AG09309 (cell line): ENCODE results near the gene ATP13A3.

Experiments used
- DNase-seq: peaks from one replicate; pipeline ENCODE4 v3.0.0-alpha.2; 2010; ENCODE audit warnings: low read depth
- H3K4me3 ChIP-seq: 2 replicates; pipeline ENCODE4 v1.5.1; 2011; ENCODE audit warnings: mild to moderate bottlenecking, low read depth, low read length, moderate library complexity; ENCODE audit not compliant: control insufficient read depth
- CTCF ChIP-seq: IDR thresholded peaks from 2 replicates; pipeline ENCODE4 v1.5.1; 2011; ENCODE audit warnings: mild to moderate bottlenecking, low read depth, low read length, inconsistent platforms; ENCODE audit not compliant: insufficient read depth, control insufficient read depth; ENCODE audit errors: missing control alignments

Gene ATP13A3

GRCh38 chr3:194373899-194374298 lies 112.9 kb downstream of the ATP13A3 start:
- no peak for DNase-seq
- H3K4me3 ChIP-seq: no peak overlapping the region
- no peak for TF ChIP-seq CTCF

- no peak for TF ChIP-seq CTCF
- no peak for DNase-seq
- H3K4me3 ChIP-seq: no peak overlapping the region
Measured at GRCh38 chr3:194373028-194373427, 113.8 kb downstream of the ATP13A3 start.

- no peak for DNase-seq
- H3K4me3 ChIP-seq: no peak overlapping the region
- no peak for TF ChIP-seq CTCF
Measured at GRCh38 chr3:194370753-194371152, 116.0 kb downstream of the ATP13A3 start.

GRCh38 chr3:194369522-194370279 lies 117.1 kb downstream of the ATP13A3 start, which contains the start of gene LRRC15:
Gene LRRC15, minus strand, starts transcription at chr3:194369743. Its CDS starts 8,700 bp downstream, at chr3:194361043.
- H3K4me3 ChIP-seq: peak within 1 kb of the TSS; percentile 42
- no peak for TF ChIP-seq CTCF
- no peak for DNase-seq

DNA sequence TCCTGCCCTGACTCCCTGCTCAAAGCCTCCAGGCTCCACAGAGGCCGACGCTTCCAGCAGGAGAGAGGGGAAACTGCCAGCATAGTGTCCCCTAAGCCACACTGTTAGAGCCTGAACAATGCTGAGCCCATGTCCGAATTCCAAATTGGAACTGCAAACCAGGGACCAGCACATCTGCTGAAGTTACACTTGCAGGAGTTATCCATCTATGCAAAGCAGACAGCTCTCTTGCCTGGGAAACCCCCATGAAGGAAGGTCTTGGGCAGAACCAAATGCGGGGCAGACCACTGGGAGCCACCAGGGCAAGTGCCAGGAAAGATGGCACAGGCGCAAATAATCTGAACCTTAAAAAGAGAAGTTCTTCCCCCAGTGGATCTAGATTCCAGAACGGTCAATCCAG lies 117.9 kb downstream of the ATP13A3 start:
- TF ChIP-seq CTCF: no peak
- H3K4me3 ChIP-seq: peak overlapping the region; percentile 42
- no peak for DNase-seq

GRCh38 chr3:194367992-194368841 lies 118.6 kb downstream of the ATP13A3 start:
- DNase-seq: peak; percentile 67
- no peak for TF ChIP-seq CTCF
- H3K4me3 ChIP-seq: peak overlapping the region; percentile 42; the same call in 1 of the 2 replicates
